HepG2 (cell line): ENCODE results near the gene HACD2.

Experiments
- MTA1 ChIP-seq: sonication (generic); formaldehyde crosslinking; IDR thresholded peaks from 2 replicates; pipeline ENCODE4 v1.4.0; 2020; ENCODE audit warnings: missing genetic modification reagents, mild to moderate bottlenecking, borderline replicate concordance
- SRY ChIP-seq: sonication (generic); formaldehyde crosslinking; IDR thresholded peaks from 2 replicates; pipeline ENCODE4 v1.8.0; 2022; ENCODE audit warnings: mild to moderate bottlenecking, missing genetic modification reagents
- TCF7 ChIP-seq: sonication (generic); IDR thresholded peaks from 2 replicates; pipeline ENCODE4 v1.6.1; 2016; ENCODE audit warnings: antibody characterized with exemption, low read depth
- U2AF2 ChIP-seq: fragments of 200-400 bp; formaldehyde crosslinking; IDR thresholded peaks from 2 replicates; pipeline ENCODE4 v1.6.1; 2017; ENCODE audit warnings: low read depth, mild to moderate bottlenecking, low read length
- ZFP41 ChIP-seq: sonication (generic); formaldehyde crosslinking; IDR thresholded peaks from 2 replicates; pipeline ENCODE4 v1.4.0; 2020; ENCODE audit warnings: mild to moderate bottlenecking, missing genetic modification reagents, borderline replicate concordance
- TF ChIP-seq, protein P1 (sequence below): sonication (generic); formaldehyde crosslinking; IDR thresholded peaks from 2 replicates; pipeline ENCODE4 v1.5.0; 2020; ENCODE audit warnings: mild to moderate bottlenecking, missing genetic modification reagents, moderate library complexity
- TF ChIP-seq, protein P2 (sequence below): sonication (generic); formaldehyde crosslinking; IDR thresholded peaks from 2 replicates; pipeline ENCODE4 v1.4.0; 2020; ENCODE audit warnings: missing genetic modification reagents
- TF ChIP-seq, protein P3 (sequence below): sonication (generic); formaldehyde crosslinking; IDR thresholded peaks from 2 replicates; pipeline ENCODE4 v1.4.0; 2020; ENCODE audit warnings: missing genetic modification reagents, mild to moderate bottlenecking, borderline replicate concordance
- TF ChIP-seq, protein P4 (sequence below): IDR thresholded peaks from 2 replicates; pipeline ENCODE4 v1.6.1; 2016

DNA sequence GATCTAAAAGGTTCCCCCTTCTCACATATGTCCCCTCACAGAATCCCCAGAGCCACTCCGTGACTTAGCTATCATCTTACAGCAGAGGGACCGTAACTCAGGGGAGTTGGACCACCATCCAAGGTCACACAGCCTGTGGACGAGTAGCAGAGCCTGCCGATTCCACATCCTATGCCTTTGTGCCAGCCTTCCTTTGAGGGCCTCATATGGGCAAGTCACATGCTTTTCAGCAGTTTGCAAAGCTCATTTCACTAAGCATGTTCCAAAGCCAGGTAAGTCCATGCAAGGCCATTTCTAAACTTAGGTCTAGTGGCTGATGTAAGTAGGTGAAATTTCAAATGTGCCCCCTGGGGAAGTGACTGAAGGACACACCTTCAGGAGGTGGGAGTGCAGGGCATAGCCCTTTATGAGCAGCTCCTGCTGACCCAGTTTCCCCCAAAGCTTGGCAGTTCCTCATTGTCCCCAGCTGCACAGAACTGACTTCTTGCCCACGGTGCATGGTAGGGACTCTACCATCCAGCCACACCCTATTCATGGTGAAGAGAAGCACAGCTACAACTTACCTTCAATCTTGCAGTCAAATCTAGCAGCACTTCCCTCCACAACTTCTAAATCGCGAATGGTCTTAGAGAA, 33.3 kb upstream of the HACD2 start:
- TF ChIP-seq U2AF2, result no peak
- TF ChIP-seq, protein P1, sequence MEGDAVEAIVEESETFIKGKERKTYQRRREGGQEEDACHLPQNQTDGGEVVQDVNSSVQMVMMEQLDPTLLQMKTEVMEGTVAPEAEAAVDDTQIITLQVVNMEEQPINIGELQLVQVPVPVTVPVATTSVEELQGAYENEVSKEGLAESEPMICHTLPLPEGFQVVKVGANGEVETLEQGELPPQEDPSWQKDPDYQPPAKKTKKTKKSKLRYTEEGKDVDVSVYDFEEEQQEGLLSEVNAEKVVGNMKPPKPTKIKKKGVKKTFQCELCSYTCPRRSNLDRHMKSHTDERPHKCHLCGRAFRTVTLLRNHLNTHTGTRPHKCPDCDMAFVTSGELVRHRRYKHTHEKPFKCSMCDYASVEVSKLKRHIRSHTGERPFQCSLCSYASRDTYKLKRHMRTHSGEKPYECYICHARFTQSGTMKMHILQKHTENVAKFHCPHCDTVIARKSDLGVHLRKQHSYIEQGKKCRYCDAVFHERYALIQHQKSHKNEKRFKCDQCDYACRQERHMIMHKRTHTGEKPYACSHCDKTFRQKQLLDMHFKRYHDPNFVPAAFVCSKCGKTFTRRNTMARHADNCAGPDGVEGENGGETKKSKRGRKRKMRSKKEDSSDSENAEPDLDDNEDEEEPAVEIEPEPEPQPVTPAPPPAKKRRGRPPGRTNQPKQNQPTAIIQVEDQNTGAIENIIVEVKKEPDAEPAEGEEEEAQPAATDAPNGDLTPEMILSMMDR (CRISPR knock-in tag), result no peak
- TF ChIP-seq ZFP41 (CRISPR knock-in tag), result no peak
- TF ChIP-seq, protein P2, sequence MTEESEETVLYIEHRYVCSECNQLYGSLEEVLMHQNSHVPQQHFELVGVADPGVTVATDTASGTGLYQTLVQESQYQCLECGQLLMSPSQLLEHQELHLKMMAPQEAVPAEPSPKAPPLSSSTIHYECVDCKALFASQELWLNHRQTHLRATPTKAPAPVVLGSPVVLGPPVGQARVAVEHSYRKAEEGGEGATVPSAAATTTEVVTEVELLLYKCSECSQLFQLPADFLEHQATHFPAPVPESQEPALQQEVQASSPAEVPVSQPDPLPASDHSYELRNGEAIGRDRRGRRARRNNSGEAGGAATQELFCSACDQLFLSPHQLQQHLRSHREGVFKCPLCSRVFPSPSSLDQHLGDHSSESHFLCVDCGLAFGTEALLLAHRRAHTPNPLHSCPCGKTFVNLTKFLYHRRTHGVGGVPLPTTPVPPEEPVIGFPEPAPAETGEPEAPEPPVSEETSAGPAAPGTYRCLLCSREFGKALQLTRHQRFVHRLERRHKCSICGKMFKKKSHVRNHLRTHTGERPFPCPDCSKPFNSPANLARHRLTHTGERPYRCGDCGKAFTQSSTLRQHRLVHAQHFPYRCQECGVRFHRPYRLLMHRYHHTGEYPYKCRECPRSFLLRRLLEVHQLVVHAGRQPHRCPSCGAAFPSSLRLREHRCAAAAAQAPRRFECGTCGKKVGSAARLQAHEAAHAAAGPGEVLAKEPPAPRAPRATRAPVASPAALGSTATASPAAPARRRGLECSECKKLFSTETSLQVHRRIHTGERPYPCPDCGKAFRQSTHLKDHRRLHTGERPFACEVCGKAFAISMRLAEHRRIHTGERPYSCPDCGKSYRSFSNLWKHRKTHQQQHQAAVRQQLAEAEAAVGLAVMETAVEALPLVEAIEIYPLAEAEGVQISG (CRISPR knock-in tag), result no peak
- TF ChIP-seq, protein P3, sequence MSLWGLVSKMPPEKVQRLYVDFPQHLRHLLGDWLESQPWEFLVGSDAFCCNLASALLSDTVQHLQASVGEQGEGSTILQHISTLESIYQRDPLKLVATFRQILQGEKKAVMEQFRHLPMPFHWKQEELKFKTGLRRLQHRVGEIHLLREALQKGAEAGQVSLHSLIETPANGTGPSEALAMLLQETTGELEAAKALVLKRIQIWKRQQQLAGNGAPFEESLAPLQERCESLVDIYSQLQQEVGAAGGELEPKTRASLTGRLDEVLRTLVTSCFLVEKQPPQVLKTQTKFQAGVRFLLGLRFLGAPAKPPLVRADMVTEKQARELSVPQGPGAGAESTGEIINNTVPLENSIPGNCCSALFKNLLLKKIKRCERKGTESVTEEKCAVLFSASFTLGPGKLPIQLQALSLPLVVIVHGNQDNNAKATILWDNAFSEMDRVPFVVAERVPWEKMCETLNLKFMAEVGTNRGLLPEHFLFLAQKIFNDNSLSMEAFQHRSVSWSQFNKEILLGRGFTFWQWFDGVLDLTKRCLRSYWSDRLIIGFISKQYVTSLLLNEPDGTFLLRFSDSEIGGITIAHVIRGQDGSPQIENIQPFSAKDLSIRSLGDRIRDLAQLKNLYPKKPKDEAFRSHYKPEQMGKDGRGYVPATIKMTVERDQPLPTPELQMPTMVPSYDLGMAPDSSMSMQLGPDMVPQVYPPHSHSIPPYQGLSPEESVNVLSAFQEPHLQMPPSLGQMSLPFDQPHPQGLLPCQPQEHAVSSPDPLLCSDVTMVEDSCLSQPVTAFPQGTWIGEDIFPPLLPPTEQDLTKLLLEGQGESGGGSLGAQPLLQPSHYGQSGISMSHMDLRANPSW (CRISPR knock-in tag), result no peak
- TF ChIP-seq, protein P4, sequence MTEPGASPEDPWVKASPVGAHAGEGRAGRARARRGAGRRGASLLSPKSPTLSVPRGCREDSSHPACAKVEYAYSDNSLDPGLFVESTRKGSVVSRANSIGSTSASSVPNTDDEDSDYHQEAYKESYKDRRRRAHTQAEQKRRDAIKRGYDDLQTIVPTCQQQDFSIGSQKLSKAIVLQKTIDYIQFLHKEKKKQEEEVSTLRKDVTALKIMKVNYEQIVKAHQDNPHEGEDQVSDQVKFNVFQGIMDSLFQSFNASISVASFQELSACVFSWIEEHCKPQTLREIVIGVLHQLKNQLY (CRISPR knock-in tag), result no peak
- TF ChIP-seq MTA1 (CRISPR knock-in tag), result no peak
- TF ChIP-seq TCF7, result no peak
- TF ChIP-seq SRY, result no peak
